Activated naive CD4-positive, alpha-beta T cell treated with anti-CD3 and anti-CD28 coated beads, Interleukin-2, amount 10 ng/mL, durations not matched to agents 7 days and 5 days (primary cell): Measurements from ENCODE around the gene NBPF6.
"Not testable (repeated sequence)": the region's sequence is repeated elsewhere in the genome, so short reads cannot be mapped to it uniquely, and the experiment has no call there.

Source experiments
- CTCF ChIA-PET: fragments of 350-600 bp; sonication (Branson Sonifier 250); formaldehyde crosslinking; loops from one replicate; lab custom pipeline; 2021; ENCODE audit warnings: antibody characterized with exemption; lab: Charles Lee
- DNase-seq: peaks from one replicate; pipeline ENCODE4 v3.0.0-alpha.2; 2020
- H3K27ac Mint-ChIP-seq: one replicate; pipeline ENCODE4 v1.8.0; 2021; ENCODE audit warnings: mild to moderate bottlenecking, moderate library complexity, mixed read lengths
- H3K27me3 Mint-ChIP-seq: one replicate; pipeline ENCODE4 v1.8.0; 2021; ENCODE audit warnings: mild to moderate bottlenecking, mixed read lengths
- H3K36me3 Mint-ChIP-seq: one replicate; pipeline ENCODE4 v1.8.0; 2021; ENCODE audit warnings: mixed read lengths
- H3K4me1 Mint-ChIP-seq: one replicate; pipeline ENCODE4 v1.8.0; 2021; ENCODE audit warnings: mixed read lengths
- H3K4me3 Mint-ChIP-seq: one replicate; pipeline ENCODE4 v1.8.0; 2021; ENCODE audit warnings: mild to moderate bottlenecking, moderate library complexity, mixed read lengths
- H3K9me3 Mint-ChIP-seq: one replicate; pipeline ENCODE4 v1.8.0; 2021; ENCODE audit warnings: mixed read lengths

Gene NBPF6, protein sequence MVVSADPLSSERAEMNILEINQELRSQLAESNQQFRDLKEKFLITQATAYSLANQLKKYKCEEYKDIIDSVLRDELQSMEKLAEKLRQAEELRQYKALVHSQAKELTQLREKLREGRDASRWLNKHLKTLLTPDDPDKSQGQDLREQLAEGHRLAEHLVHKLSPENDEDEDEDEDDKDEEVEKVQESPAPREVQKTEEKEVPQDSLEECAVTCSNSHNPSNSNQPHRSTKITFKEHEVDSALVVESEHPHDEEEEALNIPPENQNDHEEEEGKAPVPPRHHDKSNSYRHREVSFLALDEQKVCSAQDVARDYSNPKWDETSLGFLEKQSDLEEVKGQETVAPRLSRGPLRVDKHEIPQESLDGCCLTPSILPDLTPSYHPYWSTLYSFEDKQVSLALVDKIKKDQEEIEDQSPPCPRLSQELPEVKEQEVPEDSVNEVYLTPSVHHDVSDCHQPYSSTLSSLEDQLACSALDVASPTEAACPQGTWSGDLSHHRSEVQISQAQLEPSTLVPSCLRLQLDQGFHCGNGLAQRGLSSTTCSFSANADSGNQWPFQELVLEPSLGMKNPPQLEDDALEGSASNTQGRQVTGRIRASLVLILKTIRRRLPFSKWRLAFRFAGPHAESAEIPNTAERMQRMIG

DNA sequence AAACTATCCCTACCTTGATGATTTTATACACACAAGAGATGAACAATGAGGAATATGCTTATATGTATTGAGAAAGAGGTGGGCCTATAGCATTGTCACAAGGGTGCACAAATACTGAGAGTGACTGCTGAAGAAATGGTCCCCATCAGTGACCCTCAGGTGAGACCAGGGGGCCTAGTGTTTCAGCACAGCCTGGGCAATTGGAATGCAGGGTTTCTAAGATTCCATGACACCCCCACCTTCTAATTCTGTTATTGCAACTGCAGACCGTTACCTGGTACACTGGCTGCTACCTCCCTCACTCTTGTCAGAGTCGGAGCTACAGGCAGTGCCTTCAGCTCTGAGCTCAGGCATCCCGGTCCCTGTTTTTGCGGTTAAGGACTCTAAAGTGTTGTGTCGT lies at the start of gene NBPF6:
NBPF6 (plus strand) TSS at position 301 of the 400 bp plus-strand sequence. CDS start 259 bp downstream, outside the sequence.
- H3K4me1 Mint-ChIP-seq, H3K9me3 Mint-ChIP-seq, CTCF ChIA-PET, H3K27me3 Mint-ChIP-seq, H3K27ac Mint-ChIP-seq, H3K36me3 Mint-ChIP-seq, DNase-seq, H3K4me3 Mint-ChIP-seq: not testable (repeated sequence)

DNA sequence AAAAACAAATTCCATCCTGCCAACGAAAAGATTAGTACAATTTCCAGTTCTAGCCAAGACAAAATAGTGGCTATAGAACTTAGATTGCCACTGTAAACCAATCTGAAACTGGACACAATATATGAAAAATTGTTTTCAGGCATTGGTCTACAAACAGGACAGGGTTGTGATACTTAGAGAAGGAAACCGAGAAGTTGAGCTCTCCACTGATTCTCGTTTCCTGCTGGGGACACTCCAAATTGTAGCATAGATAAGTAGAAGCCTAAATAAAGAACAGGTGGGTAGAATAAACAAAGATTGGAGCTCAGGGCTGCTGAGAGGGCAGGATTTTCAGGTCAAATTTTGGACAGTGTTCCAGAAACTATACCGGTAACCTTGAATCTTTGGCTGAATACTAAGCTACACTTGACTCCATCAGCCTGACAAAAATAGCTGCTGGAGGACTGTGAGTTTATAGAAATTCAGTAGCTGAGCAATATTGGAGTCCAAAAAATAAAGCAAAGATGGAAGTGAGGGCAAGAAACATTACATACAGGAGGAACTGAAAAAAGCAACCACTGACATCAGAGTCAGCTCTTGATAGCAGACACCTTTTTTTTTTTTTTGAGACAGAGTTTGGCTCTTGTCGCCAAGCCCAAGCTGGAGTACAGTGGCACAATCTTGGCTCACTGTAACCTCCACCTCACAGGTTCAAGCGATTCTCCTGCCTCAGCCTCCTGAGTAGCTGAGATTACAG lies 38.9 kb upstream of the NBPF6 start:
- H3K27ac Mint-ChIP-seq, DNase-seq, H3K36me3 Mint-ChIP-seq, H3K27me3 Mint-ChIP-seq, H3K4me3 Mint-ChIP-seq, H3K4me1 Mint-ChIP-seq, CTCF ChIA-PET, H3K9me3 Mint-ChIP-seq: not testable (repeated sequence)

DNA sequence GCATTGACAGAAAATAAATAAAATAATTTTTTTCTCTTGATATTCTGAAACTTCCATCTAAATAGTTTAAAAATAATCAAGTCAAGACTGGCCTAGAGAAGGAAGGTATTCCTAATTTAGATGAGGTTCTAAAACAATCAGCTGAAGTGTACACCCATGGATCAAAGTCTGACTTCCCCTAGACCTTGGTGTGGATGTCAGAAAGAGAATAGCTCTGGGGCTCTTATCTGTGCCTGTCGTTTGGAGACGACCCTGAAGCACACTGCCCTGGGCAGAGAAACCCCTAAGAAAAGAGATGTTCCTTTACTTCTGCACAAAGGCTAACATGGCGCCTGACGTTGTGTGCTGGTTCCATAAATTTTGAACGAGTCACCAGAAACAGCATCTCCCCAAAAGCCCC lies 30.0 kb upstream of the NBPF6 start:
- H3K27me3 Mint-ChIP-seq, DNase-seq, H3K4me3 Mint-ChIP-seq, H3K4me1 Mint-ChIP-seq, H3K9me3 Mint-ChIP-seq, H3K36me3 Mint-ChIP-seq, CTCF ChIA-PET, H3K27ac Mint-ChIP-seq: not testable (repeated sequence)

DNA sequence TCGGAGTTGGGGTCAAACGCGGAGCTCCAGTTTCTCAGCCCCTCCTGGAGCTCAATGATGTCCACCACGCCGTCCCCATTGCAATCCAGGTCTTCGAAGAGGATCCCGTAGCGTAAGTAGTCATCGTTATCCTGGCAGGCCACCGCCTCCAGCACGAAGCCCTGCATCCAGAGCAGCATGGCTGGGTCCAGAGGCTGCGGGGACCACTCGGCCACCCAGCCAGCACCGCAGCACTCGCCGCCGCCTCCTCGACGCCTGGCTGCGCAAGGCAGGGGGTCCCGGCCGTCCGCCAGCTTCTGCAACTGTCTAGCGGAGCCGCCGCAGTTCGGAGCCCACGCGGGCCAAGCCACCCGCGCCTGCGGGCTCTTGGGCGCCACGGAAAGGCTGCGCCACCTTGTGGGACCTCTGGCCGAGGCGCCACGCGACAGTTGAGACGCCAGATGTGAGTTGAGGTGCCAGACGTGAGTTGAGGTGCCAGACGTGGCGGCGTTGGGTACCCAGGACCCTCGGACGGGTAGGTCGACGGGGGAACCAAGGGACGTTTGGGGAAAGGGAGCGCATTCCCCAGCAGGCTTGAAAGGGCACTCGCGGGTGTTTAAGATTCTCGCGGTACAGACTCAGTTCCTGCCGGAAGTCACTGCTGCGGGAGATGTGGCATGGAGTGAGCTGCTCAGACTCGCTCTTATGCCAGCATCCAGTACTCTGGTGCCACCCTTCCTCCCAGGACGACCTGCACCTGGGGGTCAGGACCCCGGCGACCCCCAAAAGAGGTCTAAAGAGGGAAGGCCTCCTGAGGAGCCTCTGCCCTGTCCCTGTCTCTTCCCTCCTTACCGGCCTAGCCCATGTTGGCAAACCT lies 28.9 kb upstream of the NBPF6 start:
- H3K36me3 Mint-ChIP-seq, H3K27ac Mint-ChIP-seq, DNase-seq, H3K4me3 Mint-ChIP-seq, H3K9me3 Mint-ChIP-seq, H3K4me1 Mint-ChIP-seq, H3K27me3 Mint-ChIP-seq, CTCF ChIA-PET: not testable (repeated sequence)

DNA sequence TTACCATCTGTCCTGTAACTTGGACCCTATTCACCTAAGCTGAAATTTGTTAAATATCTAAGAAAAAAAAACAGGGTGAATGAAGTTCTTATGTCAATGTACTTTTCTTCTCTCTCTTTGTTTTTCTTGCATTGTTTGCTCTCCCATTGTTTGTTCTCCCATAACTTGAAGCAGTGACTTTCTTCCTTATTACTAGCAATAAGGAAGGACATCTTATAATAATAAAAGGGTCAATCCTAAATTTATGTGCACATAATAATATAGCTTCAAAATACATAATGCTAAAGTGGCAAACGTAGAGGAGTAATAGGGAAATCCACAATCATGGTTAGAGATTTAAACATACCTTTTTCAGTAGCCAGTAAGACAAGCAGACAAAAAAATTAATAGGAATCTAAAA lies 23.3 kb upstream of the NBPF6 start:
- H3K4me1 Mint-ChIP-seq, H3K36me3 Mint-ChIP-seq, H3K9me3 Mint-ChIP-seq, H3K27me3 Mint-ChIP-seq, CTCF ChIA-PET, DNase-seq, H3K27ac Mint-ChIP-seq, H3K4me3 Mint-ChIP-seq: not testable (repeated sequence)

DNA sequence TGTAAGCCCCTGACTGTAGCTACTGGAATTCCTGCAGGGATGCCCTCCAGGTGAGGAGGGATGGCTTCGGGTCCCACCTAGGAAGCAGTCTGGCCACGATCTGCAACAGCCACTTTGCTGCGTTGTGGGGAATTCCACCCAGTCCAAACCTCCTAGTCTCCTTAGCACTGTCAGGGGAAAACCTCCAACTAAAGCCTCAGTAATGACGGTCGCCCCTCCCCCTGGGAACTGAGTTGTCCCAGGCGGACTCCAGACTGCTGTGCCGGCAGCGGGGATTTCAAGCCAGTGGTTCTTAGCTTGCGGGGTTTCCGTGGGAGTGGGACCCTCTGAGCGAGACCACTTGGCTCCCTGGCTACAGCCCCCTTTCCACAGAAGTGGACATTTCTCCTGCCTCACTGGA lies 18.1 kb upstream of the NBPF6 start:
- DNase-seq, H3K27ac Mint-ChIP-seq, H3K4me1 Mint-ChIP-seq, H3K9me3 Mint-ChIP-seq, H3K4me3 Mint-ChIP-seq, H3K27me3 Mint-ChIP-seq, CTCF ChIA-PET, H3K36me3 Mint-ChIP-seq: not testable (repeated sequence)

DNA sequence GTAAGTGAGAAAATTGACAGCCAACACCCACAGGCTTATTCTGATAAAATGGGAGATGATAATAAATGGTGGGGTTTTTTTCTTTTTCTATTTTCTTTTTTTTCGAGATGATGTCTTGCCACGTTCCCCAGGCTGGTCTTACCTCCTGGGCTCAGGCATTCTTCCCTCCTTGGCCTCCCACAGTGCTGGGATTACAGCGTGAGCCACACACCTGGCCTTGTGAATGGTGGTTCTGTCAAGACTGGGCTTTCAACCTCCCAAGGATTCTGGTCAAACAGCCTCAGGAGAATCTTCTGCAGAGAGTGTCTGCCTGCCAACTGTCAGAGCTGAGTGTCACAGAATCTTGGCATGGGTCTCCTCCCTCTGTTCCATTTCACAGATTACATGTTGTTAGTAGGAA lies 16.7 kb upstream of the NBPF6 start:
- DNase-seq, H3K27ac Mint-ChIP-seq, H3K27me3 Mint-ChIP-seq, H3K9me3 Mint-ChIP-seq, CTCF ChIA-PET, H3K4me3 Mint-ChIP-seq, H3K36me3 Mint-ChIP-seq, H3K4me1 Mint-ChIP-seq: not testable (repeated sequence)

DNA sequence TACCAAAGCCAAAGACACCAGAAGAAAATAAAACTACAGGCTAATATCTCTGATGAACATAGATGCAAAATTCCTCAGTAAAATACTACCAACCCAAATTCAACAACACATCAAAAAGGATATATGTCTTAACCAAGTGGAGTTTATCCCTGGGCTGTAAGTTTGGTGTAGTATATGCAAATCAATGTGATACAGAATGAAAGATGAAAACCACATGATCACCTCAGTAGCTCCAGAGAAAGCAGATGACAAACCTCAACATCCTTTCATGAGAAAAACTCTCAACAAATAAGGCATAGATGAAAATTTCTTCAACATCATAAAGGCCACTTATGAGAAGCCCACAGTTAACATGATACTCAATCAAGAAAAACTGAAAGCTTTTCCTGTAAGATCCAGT lies 11.6 kb upstream of the NBPF6 start:
- H3K27ac Mint-ChIP-seq, CTCF ChIA-PET, H3K4me1 Mint-ChIP-seq, DNase-seq, H3K36me3 Mint-ChIP-seq, H3K27me3 Mint-ChIP-seq, H3K9me3 Mint-ChIP-seq, H3K4me3 Mint-ChIP-seq: not testable (repeated sequence)

DNA sequence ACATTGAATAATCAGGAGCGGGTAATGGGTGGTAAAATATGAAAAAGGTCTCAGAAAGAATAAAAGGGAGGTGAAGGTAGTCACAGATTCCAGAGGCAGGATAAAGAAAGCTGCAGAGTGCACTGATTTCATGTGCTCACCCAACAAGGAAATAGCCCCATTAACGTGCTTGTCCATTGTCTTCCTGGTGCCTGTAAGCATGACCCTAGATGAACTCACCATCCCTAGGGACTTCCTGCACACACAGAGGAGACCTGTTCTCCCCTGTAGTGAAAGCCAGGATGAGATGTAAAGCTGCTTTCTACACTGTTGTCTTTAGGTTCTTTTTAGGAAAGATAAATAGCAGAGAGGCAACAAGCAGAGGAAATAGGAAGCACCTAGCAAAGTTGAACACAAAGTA lies 4.4 kb downstream of the NBPF6 start:
- H3K27ac Mint-ChIP-seq, H3K27me3 Mint-ChIP-seq: not testable (repeated sequence)

DNA sequence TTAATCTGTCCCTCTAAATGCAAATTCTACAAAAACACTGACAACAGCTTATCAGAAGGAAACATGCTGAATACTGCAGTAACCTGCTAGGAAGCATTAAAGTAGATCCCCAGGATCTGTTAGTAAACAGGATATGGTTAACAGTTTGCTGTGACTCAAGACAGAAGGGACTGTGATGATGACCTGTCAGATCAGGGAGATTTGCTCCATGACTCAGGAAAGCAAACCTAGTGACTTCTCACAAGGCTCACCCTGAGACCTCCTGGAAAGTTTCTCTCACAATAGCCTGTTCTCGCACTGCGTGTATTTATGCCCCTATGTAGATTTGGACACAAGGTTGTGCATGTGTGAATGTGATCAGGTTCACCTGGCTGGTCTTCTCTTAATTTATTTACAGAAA lies 8.5 kb downstream of the NBPF6 start:
- H3K4me3 Mint-ChIP-seq, H3K27ac Mint-ChIP-seq, DNase-seq, H3K27me3 Mint-ChIP-seq, H3K9me3 Mint-ChIP-seq, CTCF ChIA-PET, H3K4me1 Mint-ChIP-seq, H3K36me3 Mint-ChIP-seq: not testable (repeated sequence)

More for the DNA sequence above, 4.4 kb downstream of the NBPF6 start:
- H3K36me3 Mint-ChIP-seq, H3K4me3 Mint-ChIP-seq, H3K4me1 Mint-ChIP-seq, H3K9me3 Mint-ChIP-seq, DNase-seq, CTCF ChIA-PET: not testable (repeated sequence)

DNA sequence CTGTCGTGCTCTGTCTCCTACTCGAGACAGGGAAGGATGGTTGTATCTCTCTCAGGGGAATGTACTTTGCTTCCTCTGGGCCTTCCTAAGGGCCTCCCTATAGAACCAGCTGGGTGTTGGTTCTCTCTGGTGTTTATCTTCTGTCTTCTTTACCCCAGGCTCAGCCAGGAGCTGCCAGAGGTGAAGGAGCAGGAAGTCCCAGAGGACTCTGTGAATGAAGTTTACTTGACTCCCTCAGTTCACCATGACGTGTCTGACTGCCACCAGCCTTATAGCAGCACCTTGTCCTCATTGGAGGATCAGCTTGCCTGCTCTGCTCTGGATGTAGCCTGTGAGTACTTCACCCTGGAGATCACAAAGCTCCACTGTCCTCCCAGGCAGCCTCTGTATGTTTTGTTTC lies 11.6 kb downstream of the NBPF6 start:
- H3K9me3 Mint-ChIP-seq, H3K27me3 Mint-ChIP-seq, DNase-seq, H3K4me1 Mint-ChIP-seq, H3K4me3 Mint-ChIP-seq, CTCF ChIA-PET, H3K27ac Mint-ChIP-seq, H3K36me3 Mint-ChIP-seq: not testable (repeated sequence)

DNA sequence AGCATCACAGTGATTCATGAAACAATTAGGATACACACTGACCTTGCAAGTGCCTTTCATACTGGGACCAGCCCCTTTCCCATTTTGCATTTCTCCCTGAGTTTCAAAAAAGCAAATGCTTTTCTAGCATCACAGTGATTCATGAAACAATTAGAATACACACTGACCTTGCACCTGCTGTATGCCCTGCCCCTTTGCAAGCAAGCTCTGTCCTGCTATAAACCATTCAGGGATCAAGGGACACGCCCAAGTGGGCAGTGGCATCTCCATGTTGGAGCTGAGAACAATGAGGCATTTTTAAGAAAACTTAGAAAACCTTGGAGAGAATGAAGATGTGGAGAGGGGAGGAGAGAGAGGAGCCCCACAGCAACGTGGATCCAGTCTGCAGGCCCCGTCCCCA lies 13.8 kb downstream of the NBPF6 start:
- H3K9me3 Mint-ChIP-seq, DNase-seq, H3K4me3 Mint-ChIP-seq, H3K27me3 Mint-ChIP-seq, H3K4me1 Mint-ChIP-seq, H3K27ac Mint-ChIP-seq, H3K36me3 Mint-ChIP-seq, CTCF ChIA-PET: not testable (repeated sequence)

DNA sequence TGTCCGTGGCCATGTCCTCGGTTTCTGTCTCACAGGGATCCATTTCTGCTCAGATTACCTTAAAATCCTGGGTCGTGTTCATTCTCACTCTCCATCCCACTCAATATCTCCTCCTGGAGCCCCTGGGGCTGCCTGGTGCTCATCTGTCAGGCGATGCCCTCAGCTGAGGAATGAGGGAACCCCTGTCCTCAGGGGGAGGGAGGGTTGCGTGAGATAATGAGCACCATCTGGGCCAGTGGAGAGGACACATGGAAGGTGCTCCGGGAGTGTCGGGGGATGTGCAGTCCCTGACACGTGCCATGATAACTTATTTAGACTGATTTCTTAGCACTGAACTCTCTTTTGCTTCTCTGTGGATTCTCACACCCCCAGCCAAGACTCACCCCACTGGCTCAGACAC lies 16.0 kb downstream of the NBPF6 start:
- DNase-seq, H3K4me1 Mint-ChIP-seq, H3K4me3 Mint-ChIP-seq, H3K27ac Mint-ChIP-seq, CTCF ChIA-PET, H3K9me3 Mint-ChIP-seq, H3K36me3 Mint-ChIP-seq: not testable (repeated sequence)
- H3K27me3 Mint-ChIP-seq: peaks cover 10% of the 10 kb centered on the region

DNA sequence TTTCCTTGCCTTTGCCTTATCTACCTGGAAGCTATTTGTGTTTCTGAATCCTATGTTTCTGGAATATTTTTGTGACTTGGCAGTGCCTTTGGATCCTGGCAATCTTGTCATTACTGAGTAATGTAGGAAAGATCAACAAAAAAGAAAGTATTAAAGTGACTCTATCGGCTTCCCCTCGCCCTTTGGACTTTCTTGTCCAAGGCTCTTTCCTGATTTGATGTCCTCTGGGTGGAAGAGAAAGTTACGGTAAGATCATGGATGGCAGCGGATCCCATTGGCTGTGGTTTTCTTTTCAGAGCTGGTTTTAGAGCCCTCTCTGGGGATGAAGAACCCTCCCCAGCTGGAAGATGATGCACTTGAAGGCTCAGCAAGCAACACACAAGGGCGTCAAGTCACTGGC lies 17.0 kb downstream of the NBPF6 start:
- DNase-seq, H3K27ac Mint-ChIP-seq, H3K9me3 Mint-ChIP-seq, H3K4me1 Mint-ChIP-seq, CTCF ChIA-PET, H3K4me3 Mint-ChIP-seq, H3K36me3 Mint-ChIP-seq: not testable (repeated sequence)
- peaks cover 11% of the 10 kb centered on the region for H3K27me3 Mint-ChIP-seq
